ENCODE data around the gene RAC2. TPM values are rescaled to one million over a fixed set of nuclear protein-coding genes. Genes with fewer than 3 reads are reported as not detected.

Gene RAC2
- total and polyA plus RNA-seq, 9 of the 15 experiments (the other 6 are each of a cell fraction or from before 2014, with no cell fraction given): 22.7 to 103 (median 43.3) TPM

DNA sequence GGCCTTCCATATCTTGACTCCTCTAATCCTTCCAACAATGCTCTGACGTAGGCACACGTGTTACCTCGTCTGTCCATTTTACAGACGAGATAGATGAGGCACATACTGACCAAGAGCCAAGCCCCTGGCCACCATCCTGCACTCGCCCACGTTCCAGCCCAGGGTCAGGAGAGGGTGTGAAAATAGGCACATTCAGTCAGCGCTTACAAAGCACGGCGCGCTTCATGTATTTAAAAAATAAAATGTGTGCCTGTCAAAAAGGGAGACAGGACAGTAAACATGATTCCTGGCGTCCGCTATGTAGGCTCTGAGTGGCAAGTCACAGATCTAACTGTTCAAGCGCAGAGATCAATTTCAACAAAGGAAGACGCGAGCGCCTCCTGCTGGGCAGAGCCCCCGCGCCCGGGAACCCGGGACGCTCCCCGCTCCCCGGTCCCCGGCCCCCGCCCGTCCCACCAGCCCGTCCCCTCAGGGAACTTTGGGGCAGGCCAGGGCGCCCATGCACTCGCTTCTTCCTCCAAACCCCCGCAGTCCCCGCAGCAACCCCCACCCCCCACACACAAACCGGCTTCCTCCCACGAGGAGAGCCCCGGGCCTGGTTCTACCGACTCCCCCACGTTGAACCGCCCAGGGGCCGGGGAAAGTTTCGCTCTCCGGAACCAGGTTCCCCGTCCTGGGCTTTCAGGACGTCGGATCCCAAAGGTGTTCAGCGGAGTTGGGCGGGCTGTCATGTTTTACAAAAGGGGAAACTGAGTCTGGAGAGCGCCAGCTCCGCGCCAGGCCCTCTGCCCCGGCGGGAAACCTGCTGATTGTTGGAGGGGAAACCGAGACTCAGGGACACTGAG is 45.6 kb downstream of the RAC2 start (continued):
- TF ChIP-seq, protein P1, sequence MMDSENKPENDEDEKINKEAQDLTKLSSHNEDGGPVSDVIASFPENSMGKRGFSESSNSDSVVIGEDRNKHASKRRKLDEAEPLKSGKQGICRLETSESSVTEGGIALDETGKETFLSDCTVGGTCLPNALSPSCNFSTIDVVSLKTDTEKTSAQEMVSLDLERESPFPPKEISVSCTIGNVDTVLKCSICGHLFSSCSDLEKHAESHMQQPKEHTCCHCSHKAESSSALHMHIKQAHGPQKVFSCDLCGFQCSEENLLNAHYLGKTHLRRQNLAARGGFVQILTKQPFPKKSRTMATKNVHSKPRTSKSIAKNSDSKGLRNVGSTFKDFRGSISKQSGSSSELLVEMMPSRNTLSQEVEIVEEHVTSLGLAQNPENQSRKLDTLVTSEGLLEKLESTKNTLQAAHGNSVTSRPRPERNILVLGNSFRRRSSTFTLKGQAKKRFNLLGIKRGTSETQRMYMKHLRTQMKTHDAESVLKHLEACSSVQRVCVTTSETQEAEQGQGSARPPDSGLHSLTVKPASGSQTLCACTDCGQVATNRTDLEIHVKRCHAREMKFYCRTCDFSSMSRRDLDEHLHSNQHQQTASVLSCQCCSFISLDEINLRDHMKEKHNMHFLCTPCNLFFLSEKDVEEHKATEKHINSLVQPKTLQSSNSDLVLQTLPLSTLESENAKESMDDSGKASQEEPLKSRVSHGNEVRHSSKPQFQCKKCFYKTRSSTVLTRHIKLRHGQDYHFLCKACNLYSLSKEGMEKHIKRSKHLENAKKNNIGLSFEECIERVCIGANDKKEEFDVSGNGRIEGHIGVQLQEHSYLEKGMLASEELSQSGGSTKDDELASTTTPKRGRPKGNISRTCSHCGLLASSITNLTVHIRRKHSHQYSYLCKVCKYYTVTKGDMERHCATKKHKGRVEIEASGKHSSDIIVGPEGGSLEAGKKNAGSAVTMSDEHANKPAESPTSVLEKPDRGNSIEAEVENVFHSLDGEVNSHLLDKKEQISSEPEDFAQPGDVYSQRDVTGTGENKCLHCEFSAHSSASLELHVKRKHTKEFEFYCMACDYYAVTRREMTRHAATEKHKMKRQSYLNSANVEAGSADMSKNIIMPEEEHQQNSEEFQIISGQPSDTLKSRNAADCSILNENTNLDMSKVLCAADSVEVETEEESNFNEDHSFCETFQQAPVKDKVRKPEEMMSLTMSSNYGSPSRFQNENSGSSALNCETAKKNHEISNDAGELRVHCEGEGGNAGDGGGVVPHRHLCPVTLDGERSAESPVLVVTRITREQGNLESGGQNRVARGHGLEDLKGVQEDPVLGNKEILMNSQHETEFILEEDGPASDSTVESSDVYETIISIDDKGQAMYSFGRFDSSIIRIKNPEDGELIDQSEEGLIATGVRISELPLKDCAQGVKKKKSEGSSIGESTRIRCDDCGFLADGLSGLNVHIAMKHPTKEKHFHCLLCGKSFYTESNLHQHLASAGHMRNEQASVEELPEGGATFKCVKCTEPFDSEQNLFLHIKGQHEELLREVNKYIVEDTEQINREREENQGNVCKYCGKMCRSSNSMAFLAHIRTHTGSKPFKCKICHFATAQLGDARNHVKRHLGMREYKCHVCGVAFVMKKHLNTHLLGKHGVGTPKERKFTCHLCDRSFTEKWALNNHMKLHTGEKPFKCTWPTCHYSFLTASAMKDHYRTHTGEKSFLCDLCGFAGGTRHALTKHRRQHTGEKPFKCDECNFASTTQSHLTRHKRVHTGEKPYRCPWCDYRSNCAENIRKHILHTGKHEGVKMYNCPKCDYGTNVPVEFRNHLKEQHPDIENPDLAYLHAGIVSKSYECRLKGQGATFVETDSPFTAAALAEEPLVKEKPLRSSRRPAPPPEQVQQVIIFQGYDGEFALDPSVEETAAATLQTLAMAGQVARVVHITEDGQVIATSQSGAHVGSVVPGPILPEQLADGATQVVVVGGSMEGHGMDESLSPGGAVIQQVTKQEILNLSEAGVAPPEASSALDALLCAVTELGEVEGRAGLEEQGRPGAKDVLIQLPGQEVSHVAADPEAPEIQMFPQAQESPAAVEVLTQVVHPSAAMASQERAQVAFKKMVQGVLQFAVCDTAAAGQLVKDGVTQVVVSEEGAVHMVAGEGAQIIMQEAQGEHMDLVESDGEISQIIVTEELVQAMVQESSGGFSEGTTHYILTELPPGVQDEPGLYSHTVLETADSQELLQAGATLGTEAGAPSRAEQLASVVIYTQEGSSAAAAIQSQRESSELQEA (IDR thresholded peaks at IDR 0.05; ENCODE audit: low read depth): no peak
- TF ChIP-seq, protein P2, sequence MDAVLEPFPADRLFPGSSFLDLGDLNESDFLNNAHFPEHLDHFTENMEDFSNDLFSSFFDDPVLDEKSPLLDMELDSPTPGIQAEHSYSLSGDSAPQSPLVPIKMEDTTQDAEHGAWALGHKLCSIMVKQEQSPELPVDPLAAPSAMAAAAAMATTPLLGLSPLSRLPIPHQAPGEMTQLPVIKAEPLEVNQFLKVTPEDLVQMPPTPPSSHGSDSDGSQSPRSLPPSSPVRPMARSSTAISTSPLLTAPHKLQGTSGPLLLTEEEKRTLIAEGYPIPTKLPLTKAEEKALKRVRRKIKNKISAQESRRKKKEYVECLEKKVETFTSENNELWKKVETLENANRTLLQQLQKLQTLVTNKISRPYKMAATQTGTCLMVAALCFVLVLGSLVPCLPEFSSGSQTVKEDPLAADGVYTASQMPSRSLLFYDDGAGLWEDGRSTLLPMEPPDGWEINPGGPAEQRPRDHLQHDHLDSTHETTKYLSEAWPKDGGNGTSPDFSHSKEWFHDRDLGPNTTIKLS (IDR thresholded peaks at IDR 0.05; ENCODE audit: borderline replicate concordance, low read depth): no peak
- TF ChIP-seq ZNF780A (CRISPR knock-in tag; IDR thresholded peaks at IDR 0.05) (no peak), TBP (optimal IDR thresholded peaks at IDR 0.05; ENCODE audit: low read depth, low read length) (no peak), ZNF121 (CRISPR knock-in tag; conservative IDR thresholded peaks at IDR 0.05) (peak; percentile 45), NR4A1 (CRISPR knock-in tag; IDR thresholded peaks at IDR 0.05) (no peak), NR4A1 (tag; IDR thresholded peaks at IDR 0.05) (no peak), ZBTB17 (CRISPR knock-in tag; IDR thresholded peaks at IDR 0.05) (no peak), MAX (CRISPR knock-in tag; IDR thresholded peaks at IDR 0.05) (0 out of 2 replicates have a peak, but pooled peaks have one; percentile 12), ZZZ3 (IDR thresholded peaks at IDR 0.05) (no peak), CREBBP (IDR thresholded peaks at IDR 0.05; ENCODE audit: low read depth, low read length) (no peak), XRCC5 (IDR thresholded peaks at IDR 0.05; ENCODE audit: low read depth, low read length) (no peak), SAFB2 (IDR thresholded peaks at IDR 0.05; ENCODE audit: borderline replicate concordance, low read depth, low read length, severe bottlenecking) (no peak), ZBTB43 (CRISPR knock-in tag; IDR thresholded peaks at IDR 0.05) (no peak), ELF2 (CRISPR knock-in tag; IDR thresholded peaks at IDR 0.05) (no peak)

Data from K562 (cell line).